ENCODE results near the gene BOD1L2.

Gene BOD1L2

DNA sequence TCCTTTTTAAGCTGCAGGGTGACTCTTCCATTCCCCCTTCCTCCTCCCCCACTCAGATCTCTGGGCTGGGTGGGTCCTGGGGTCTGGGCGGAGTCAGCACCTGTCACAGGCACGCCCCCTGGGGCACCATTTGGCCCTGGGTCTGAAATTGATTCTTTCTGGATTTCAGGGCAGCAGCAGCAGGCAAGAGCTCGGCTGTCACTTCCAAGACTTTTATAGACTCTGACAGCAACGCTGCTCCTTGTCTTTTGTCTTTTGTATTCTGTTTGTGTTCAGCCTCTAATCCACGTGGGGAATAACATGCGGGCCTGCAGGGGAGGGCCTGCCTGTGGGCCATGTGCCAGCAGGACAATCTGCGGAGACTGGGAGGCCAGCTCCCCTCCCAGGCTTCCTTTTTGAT is 3.9 kb downstream of the BOD1L2 start:
- no peak for DNase-seq

GRCh38 chr18:57154191-57154830 is 7.4 kb downstream of the BOD1L2 start:
- no peak for DNase-seq

DNA sequence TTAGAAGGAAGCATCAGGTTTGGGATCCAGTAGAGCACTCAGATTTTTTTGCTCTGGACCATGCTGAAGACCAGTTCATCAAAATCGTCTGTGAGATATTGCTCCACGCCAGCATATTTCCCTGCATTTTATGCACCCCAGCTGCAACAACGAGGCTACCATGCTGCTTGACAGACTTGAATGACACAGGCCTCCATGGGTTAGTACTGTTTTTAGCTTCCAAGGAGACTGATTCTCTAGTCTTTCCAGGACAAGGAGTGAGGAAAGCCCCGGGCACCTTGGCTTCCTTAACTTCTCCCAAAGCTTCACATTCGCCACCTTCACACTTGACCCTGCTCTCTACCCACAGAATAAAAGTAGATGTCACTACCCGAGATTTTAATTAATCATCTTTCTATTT is 17.5 kb downstream of the BOD1L2 start:
- no peak for DNase-seq

- no peak for DNase-seq
Observed at GRCh38 chr18:57167617-57168308, 20.9 kb downstream of the BOD1L2 start.

- no peak for DNase-seq
Observed at GRCh38 chr18:57171026-57171425, 24.1 kb downstream of the BOD1L2 start.

DNA sequence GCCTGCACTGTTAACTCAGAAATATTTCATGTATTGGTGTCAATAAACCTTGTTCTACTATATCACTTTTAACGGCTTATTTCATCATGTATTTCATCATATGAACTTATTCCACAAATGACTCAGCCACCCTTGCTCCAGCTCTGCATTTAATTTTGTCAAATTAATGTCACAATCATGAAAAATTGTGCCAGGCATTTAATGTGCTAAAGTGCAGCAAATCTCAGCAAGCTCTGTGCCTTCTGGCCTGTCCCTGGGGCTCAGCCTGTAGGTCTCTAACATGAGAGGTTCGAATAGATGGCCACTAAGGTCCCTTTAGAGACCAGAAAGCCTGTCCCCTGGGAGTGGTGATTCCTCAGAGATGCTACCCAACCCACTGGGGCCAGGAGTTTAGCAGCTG is 28.6 kb downstream of the BOD1L2 start:
- DNase-seq = no peak

DNA sequence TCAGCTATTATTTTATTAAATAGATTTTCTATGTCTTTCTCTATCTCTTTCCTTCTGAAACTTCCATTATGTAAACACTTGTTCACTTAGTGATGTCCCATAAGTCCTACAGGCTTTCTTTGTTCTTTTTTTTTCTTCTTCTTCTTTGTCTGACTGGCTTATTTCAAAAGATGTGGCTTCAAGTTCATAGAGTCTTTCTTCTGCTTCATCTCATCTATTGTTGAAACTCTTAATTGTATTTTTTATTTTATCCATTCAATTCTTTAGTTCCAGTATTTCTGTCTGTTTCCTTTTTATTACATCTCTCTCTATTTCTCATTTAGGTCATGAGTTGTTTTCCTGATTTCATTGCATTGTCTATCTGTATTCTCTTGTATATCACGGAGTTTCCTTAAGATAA is 38.5 kb downstream of the BOD1L2 start:
- no peak for DNase-seq

DNA sequence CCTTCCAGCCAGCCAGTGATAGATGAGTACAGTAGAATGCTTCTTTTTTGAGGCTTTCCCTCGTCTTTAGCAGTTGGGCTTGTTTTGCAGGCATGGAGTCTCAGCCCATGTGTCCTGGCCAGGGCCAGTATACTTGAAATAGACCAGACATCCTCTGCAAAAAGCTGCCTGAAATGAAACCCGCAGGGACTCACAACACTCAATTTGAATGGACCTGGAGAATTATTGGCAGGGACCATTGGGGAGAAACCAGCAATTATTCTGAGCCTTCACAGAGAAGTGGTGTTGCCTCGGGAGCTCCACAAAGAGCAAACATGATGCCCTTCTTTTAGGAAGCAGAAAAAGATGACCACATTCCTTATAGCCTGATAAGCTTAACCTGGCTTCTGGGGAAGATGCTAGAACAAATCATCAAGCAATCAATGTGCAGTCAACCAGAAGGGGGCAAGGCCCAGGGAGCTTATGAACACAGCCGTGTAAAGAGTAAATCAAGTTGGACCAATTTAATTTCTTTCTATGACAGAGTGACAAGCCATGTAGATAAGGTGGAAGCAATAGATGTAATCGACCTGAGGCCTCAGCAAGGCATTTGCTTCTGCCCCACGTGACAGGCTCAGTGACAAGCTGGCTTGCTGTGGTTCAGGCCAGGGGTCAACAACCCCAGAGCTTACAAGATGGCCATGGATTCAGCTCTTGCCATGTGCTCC is 42.1 kb downstream of the BOD1L2 start:
- no peak for DNase-seq

GRCh38 chr18:57190026-57190425 is 43.1 kb downstream of the BOD1L2 start:
- no peak for DNase-seq

- DNase-seq = no peak
Observed at GRCh38 chr18:57194070-57194469, 47.2 kb downstream of the BOD1L2 start.

- no peak for DNase-seq
Observed at GRCh38 chr18:57194622-57195021, 47.7 kb downstream of the BOD1L2 start.

GRCh38 chr18:57195341-57195740 is 48.5 kb downstream of the BOD1L2 start:
- no peak for DNase-seq

- no peak for DNase-seq
Observed at GRCh38 chr18:57197261-57197660, 50.4 kb downstream of the BOD1L2 start.

- DNase-seq = no peak
Observed at GRCh38 chr18:57198073-57198472, 51.2 kb downstream of the BOD1L2 start.
